Measurements from ENCODE around the gene ATXN7L3B.
A peak's percentile ranks its signal among the peaks of the same experiment; 100 is the strongest.

Gene ATXN7L3B

GRCh38 chr12:74537707-74538385 is at the start of gene ATXN7L3B:
Gene ATXN7L3B, plus strand, starts transcription at chr12:74537835. Its CDS starts 278 bp downstream, at chr12:74538113.
- ATAC-seq, result peak; percentile 98

GRCh38 chr12:74488134-74488533 is 49.5 kb upstream of the ATXN7L3B start:
- no peak for TF ChIP-seq CSDC2 (CRISPR knock-in tag; IDR thresholded peaks at IDR 0.05)
- TF ChIP-seq TOX (CRISPR knock-in tag; IDR thresholded peaks at IDR 0.05; ENCODE audit: borderline replicate concordance), result no peak
- no peak for TF ChIP-seq CREB5 (CRISPR knock-in tag; IDR thresholded peaks at IDR 0.05; ENCODE audit: low read depth)
- TF ChIP-seq ZNF8 (CRISPR knock-in tag; IDR thresholded peaks at IDR 0.05), result no peak
- TF ChIP-seq ZNF70 (CRISPR knock-in tag; IDR thresholded peaks at IDR 0.05), result no peak
- TF ChIP-seq TCF4 (CRISPR knock-in tag; IDR thresholded peaks at IDR 0.05; ENCODE audit: borderline replicate concordance), result no peak
- TF ChIP-seq TSHZ2 (CRISPR knock-in tag; IDR thresholded peaks at IDR 0.05), result no peak
- no peak for TF ChIP-seq ZNF565 (CRISPR knock-in tag; conservative IDR thresholded peaks at IDR 0.05; ENCODE audit: low read depth)
- TF ChIP-seq ZFP3 (CRISPR knock-in tag; IDR thresholded peaks at IDR 0.05), result no peak
- no peak for TF ChIP-seq PPARA (CRISPR knock-in tag; IDR thresholded peaks at IDR 0.05; ENCODE audit: borderline replicate concordance)
- no peak for TF ChIP-seq PATZ1 (CRISPR knock-in tag; IDR thresholded peaks at IDR 0.05; ENCODE audit: borderline replicate concordance)
- no peak for TF ChIP-seq ESRRG (CRISPR knock-in tag; IDR thresholded peaks at IDR 0.05)
- no peak for TF ChIP-seq ZFP30 (CRISPR knock-in tag; IDR thresholded peaks at IDR 0.05)
- no peak for ATAC-seq

More at GRCh38 chr12:74537707-74538385, at the start of gene ATXN7L3B:
- TF ChIP-seq TSHZ2 (CRISPR knock-in tag; IDR thresholded peaks at IDR 0.05) (no peak), ZC3H10 (CRISPR knock-in tag; IDR thresholded peaks at IDR 0.05) (no peak), ZFP3 (CRISPR knock-in tag; IDR thresholded peaks at IDR 0.05) (no peak), ZNF70 (CRISPR knock-in tag; IDR thresholded peaks at IDR 0.05) (no peak)

GRCh38 chr12:74489543-74489942 is 48.1 kb upstream of the ATXN7L3B start:
- ATAC-seq, result no peak
- no peak for TF ChIP-seq ZNF8 (CRISPR knock-in tag; IDR thresholded peaks at IDR 0.05)
- TF ChIP-seq CSRNP3 (CRISPR knock-in tag; IDR thresholded peaks at IDR 0.05), result no peak

- no peak for ATAC-seq
- TF ChIP-seq TOX (CRISPR knock-in tag; IDR thresholded peaks at IDR 0.05; ENCODE audit: borderline replicate concordance) (no peak), ZNF565 (CRISPR knock-in tag; conservative IDR thresholded peaks at IDR 0.05; ENCODE audit: low read depth) (no peak), ISL1 (CRISPR knock-in tag; IDR thresholded peaks at IDR 0.05) (no peak), ZNF8 (CRISPR knock-in tag; IDR thresholded peaks at IDR 0.05) (no peak), OSR1 (CRISPR knock-in tag; IDR thresholded peaks at IDR 0.05) (no peak), ZFP30 (CRISPR knock-in tag; IDR thresholded peaks at IDR 0.05) (no peak), ARNTL (CRISPR knock-in tag; IDR thresholded peaks at IDR 0.05; ENCODE audit: borderline replicate concordance, low read depth) (no peak), SNAI2 (CRISPR knock-in tag; IDR thresholded peaks at IDR 0.05) (no peak), TSHZ2 (CRISPR knock-in tag; IDR thresholded peaks at IDR 0.05) (no peak), BACH2 (CRISPR knock-in tag; IDR thresholded peaks at IDR 0.05; ENCODE audit: borderline replicate concordance) (no peak)
Observed at GRCh38 chr12:74490390-74491064, 47.1 kb upstream of the ATXN7L3B start.
